GM12892 (cell line): ENCODE measurements around the gene RASSF1.
A peak's percentile ranks its signal among the peaks of the same experiment; 100 is the strongest.

ENCODE experiments used
- POLR2A ChIP-seq: IDR thresholded peaks from 2 replicates; pipeline ENCODE4 v1.6.1; 2011; ENCODE audit warnings: low read depth, low read length, control low read depth
- POLR2AphosphoS5 ChIP-seq: IDR thresholded peaks from 2 replicates; pipeline ENCODE4 v1.6.1; 2011; ENCODE audit warnings: low read depth, low read length, control low read depth
- TAF1 ChIP-seq: IDR thresholded peaks from 2 replicates; pipeline ENCODE4 v1.6.1; 2011; ENCODE audit warnings: low read depth, mild to moderate bottlenecking, control low read depth, low read length, borderline replicate concordance

DNA sequence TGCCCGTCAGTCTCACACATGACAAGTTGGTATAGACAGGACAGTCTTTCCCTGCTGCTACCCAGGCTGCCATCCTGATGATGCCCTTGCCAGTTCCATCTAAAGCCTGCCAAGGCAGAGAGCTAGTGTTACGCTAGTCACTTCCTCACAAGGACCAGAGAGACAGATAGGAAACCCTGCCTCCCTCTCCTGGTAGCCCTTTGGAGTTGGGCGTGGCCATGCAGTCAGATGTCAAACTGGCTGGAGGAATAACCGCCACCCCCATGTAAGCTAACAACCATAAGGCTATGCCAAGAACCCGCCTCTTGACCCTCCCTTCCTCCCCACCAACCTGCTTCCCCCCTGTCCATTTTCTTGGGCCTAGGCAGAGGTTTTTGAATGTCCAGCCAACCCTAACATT lies 15.9 kb upstream of the RASSF1 start:
- 0 out of 2 replicates have a peak, but pooled peaks have one; percentile 2 for TF ChIP-seq POLR2A
- TF ChIP-seq POLR2AphosphoS5 = no peak
- TF ChIP-seq TAF1 = no peak
